Measurements from ENCODE around the gene IER3IP1. TPM values are rescaled to one million over a fixed set of nuclear protein-coding genes. Genes with fewer than 3 reads are reported as not detected.

Gene IER3IP1
- 10 to 100 TPM; 10.0 to 31.0 (median 12.0) TPM for total RNA-seq

- TF ChIP-seq CTCF (IDR thresholded peaks at IDR 0.05; ENCODE audit: low read depth) = no peak
These were observed at the start of gene IER3IP1 for GRCh38 chr18:47175898-47176575. TSS of gene IER3IP1 (minus strand) at chr18:47176364. CDS start at chr18:47176277, 87 bp downstream.

GRCh38 chr18:47215554-47216138, 39.5 kb upstream of the IER3IP1 start:
- TF ChIP-seq CTCF (IDR thresholded peaks at IDR 0.05; ENCODE audit: low read depth) = no peak

- no peak for TF ChIP-seq CTCF (IDR thresholded peaks at IDR 0.05; ENCODE audit: low read depth)
These were observed 33.0 kb upstream of the IER3IP1 start for GRCh38 chr18:47209171-47209570.

- no peak for TF ChIP-seq CTCF (IDR thresholded peaks at IDR 0.05; ENCODE audit: low read depth)
These were observed 30.9 kb upstream of the IER3IP1 start for GRCh38 chr18:47206945-47207637.

- TF ChIP-seq CTCF (IDR thresholded peaks at IDR 0.05; ENCODE audit: low read depth) = no peak
These were observed 28.9 kb upstream of the IER3IP1 start for GRCh38 chr18:47204908-47205522.

- TF ChIP-seq CTCF (IDR thresholded peaks at IDR 0.05; ENCODE audit: low read depth) = no peak
These were observed 27.7 kb upstream of the IER3IP1 start for GRCh38 chr18:47203626-47204464.
